Ishikawa (cell line): ENCODE measurements around the gene NAV2.

Experiments
- CEBPB ChIP-seq: IDR thresholded peaks from 2 replicates; pipeline ENCODE4 v1.6.1; 2012
- EGR1 ChIP-seq: IDR thresholded peaks from 2 replicates; pipeline ENCODE4 v1.6.1; 2012
- EP300 ChIP-seq: IDR thresholded peaks from 2 replicates; pipeline ENCODE4 v1.6.1; 2012; ENCODE audit warnings: borderline replicate concordance
- FOXM1 ChIP-seq: IDR thresholded peaks from 2 replicates; pipeline ENCODE4 v1.6.1; 2012; ENCODE audit warnings: low read depth, borderline replicate concordance
- MAX ChIP-seq: IDR thresholded peaks from 2 replicates; pipeline ENCODE4 v1.6.1; 2012
- RAD21 ChIP-seq: IDR thresholded peaks from 2 replicates; pipeline ENCODE4 v1.6.1; 2012; ENCODE audit warnings: low read depth
- TAF1 ChIP-seq: IDR thresholded peaks from 2 replicates; pipeline ENCODE4 v1.6.1; 2012; ENCODE audit warnings: low read depth, mild to moderate bottlenecking
- TEAD4 ChIP-seq: IDR thresholded peaks from 2 replicates; pipeline ENCODE4 v1.6.1; 2012
- YY1 ChIP-seq: IDR thresholded peaks from 2 replicates; pipeline ENCODE4 v1.6.1; 2012; ENCODE audit warnings: low read depth
- ZBTB7A ChIP-seq: IDR thresholded peaks from 2 replicates; pipeline ENCODE4 v1.6.1; 2012; ENCODE audit warnings: low read depth

DNA sequence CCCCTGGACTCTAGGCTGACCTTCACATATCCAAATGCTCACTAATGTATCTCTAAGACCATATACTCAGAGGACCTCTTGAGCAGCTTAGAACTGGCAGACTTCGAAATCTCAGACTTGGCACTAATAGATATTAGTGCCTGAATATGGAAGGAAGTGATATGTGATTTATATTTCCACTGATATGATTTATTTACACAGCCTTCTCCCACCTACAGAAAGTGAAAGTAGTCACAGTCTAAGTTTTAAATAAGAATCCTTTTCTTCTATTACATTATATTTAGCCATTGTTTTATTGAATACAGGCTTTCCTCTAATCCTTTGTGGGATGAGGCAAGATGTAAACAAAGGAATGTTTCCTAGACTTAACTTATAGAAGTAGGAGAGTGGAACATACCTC lies 6.7 kb upstream of the NAV2 start:
- TF ChIP-seq FOXM1, result no peak
- no peak for TF ChIP-seq RAD21
- no peak for TF ChIP-seq TAF1
- no peak for TF ChIP-seq EGR1
- TF ChIP-seq YY1, result no peak
- TF ChIP-seq CEBPB, result no peak
- no peak for TF ChIP-seq TEAD4
- no peak for TF ChIP-seq EP300
- TF ChIP-seq ZBTB7A, result no peak
- no peak for TF ChIP-seq MAX
